AG10803 (cell line): Measurements from ENCODE around the gene LCAT.
A peak's percentile ranks its signal among the peaks of the same experiment; 100 is the strongest.

Experiments
- DNase-seq: peaks from one replicate; pipeline ENCODE4 v3.0.0; 2010; ENCODE audit warnings: low read depth
- H3K4me3 ChIP-seq: 2 replicates; pipeline ENCODE4 v1.5.1; 2011; ENCODE audit warnings: mild to moderate bottlenecking, low read length, control low read depth
- CTCF ChIP-seq: conservative IDR thresholded peaks from 2 replicates; pipeline ENCODE4 v1.5.1; 2011; ENCODE audit warnings: mild to moderate bottlenecking, low read length, control low read depth, inconsistent platforms

LCAT gene

DNA sequence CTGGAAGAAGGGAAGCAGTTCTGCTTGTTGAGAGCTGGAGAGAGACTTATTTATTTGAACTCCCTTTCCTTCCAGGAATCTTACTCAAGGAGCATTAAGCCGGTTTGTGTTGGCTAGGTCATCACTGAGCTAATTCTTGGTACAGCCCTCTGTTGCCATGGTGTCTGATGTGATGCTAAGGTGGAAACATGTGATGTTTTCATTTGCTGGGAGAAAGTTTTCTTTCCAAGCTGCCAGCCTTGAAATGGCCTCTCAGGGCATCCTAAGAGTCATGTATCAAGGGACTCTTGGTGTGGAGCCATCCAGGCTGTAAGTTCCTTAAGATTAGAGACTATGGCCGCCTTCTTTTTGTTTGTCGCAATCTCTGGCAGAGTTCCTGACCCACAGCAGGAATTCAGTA lies 46.7 kb downstream of the LCAT start:
- no peak overlapping the region for H3K4me3 ChIP-seq
- TF ChIP-seq CTCF: no peak
- DNase-seq: peak; percentile 51

DNA sequence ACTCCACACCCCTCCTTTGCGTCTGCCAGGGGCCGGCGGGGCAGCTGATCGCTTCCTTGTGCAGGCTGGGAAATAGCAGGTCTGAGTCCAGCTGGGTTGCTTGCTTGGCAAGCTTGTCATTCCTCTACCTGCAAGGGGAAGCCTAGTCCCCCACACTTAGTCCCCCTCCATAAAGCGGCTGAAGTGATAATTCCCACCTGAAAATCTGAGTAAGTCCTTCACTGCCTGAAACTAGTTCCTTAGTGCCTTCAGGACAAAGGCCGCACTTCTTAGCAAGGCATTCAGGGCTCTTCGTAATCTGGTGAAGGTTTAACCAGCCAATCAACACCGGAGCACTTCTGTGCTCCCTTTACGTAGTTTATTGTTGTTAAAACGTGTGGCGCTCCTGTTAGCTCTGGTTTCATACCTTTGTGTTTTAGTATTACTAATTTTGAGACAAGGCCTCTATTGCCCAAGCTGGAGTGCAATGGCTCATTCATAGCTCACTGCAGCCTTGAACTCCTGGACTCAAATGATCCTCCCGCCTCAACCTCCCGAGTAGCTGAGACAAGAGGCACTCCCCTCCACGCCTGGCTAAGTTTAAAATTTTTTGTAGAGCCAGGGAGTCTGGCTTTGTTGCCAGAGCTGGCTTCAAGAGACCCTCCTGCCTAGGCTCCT lies 50.0 kb downstream of the LCAT start:
- no peak for TF ChIP-seq CTCF
- peak; percentile 9 for DNase-seq
- peak overlapping the region; percentile 92 for H3K4me3 ChIP-seq

DNA sequence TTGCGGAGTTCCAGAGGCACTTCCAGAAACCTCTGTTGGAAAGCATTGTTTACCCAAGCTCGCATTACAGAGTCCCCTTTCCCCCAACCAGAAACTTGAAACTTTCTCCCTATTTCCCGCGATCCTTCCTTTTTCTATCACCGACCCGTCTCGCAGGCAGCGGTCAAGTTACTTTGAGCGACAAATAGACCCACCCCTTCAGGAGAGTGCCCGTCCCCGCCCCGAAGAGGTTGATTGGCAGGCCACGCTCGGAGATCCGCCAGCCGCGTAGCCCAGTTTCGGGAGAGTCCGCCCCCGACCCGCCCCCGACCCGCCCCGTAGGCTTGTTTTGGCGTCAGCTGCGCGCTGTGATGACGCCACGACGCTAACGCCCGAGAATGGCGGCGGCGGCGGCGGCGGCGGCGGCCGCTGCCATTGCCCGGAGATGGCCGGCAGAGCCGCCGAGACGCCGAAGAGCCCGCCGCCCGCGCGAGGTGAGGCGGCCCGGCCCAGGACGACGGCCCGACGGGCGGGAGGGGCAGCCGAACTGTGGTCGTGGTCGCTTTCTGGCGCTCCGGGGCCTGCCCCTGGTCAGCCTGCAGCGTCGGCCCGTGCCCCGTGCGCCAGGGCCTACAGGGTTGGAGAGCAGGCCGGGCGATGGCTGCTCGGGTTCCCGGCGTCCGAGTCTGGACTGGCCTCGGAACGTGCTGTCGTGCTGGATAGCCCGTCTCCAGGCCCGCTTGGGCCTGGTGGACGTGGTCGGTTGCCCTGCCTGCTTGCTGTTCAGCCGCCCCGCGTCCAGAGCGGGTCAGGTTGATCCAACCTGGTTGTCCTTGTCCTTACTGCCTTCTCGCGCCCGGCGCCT lies 50.8 kb downstream of the LCAT start, which contains the start of gene PSKH1:
TSS of gene PSKH1 (plus strand) at position 356 of the 844 bp plus-strand sequence. CDS start 15,496 bp downstream, outside the sequence.
- TF ChIP-seq CTCF: no peak
- peak; percentile 92 for DNase-seq
- H3K4me3 ChIP-seq: peak within 1 kb of the TSS; percentile 92

- H3K4me3 ChIP-seq: peak overlapping the region; percentile 64
- no peak for DNase-seq
- TF ChIP-seq CTCF: no peak
Observed at GRCh38 chr16:67892375-67892774, 51.5 kb downstream of the LCAT start.
